Adipocyte (in vitro differentiated cells): Measurements from ENCODE around the gene SNX9.
"Not testable (repeated sequence)": the region's sequence is repeated elsewhere in the genome, so short reads cannot be mapped to it uniquely, and the experiment has no call there.

Experiments used
- DNase-seq: peaks from one replicate; pipeline ENCODE4 v3.0.0-alpha.2; 2015; ENCODE audit warnings: low read depth
- H3K27me3 ChIP-seq: replicated peaks from 2 replicates; pipeline ENCODE4 v1.7.0; 2013; ENCODE audit warnings: mild to moderate bottlenecking, low read length, moderate library complexity; ENCODE audit not compliant: control insufficient read depth, insufficient read depth
- H3K36me3 ChIP-seq: 2 replicates; pipeline ENCODE4 v1.7.0; 2013; ENCODE audit warnings: low read length, mild to moderate bottlenecking, moderate library complexity; ENCODE audit not compliant: control insufficient read depth, insufficient read depth, severe bottlenecking
- H3K4me1 ChIP-seq: 2 replicates; pipeline ENCODE4 v1.7.0; 2013; ENCODE audit warnings: mild to moderate bottlenecking, low read length, moderate library complexity; ENCODE audit not compliant: control insufficient read depth, insufficient read depth
- H3K4me3 ChIP-seq: 2 replicates; pipeline ENCODE4 v1.7.0; 2013; ENCODE audit warnings: mild to moderate bottlenecking, low read length, moderate library complexity
- H3K9ac ChIP-seq: 2 replicates; pipeline ENCODE4 v1.7.0; 2013; ENCODE audit warnings: mild to moderate bottlenecking, low read length, moderate library complexity
- H3K9me3 ChIP-seq: 2 replicates; pipeline ENCODE4 v1.7.0; 2013; ENCODE audit warnings: mild to moderate bottlenecking, low read length, moderate library complexity; ENCODE audit not compliant: control insufficient read depth

SNX9 gene

DNA sequence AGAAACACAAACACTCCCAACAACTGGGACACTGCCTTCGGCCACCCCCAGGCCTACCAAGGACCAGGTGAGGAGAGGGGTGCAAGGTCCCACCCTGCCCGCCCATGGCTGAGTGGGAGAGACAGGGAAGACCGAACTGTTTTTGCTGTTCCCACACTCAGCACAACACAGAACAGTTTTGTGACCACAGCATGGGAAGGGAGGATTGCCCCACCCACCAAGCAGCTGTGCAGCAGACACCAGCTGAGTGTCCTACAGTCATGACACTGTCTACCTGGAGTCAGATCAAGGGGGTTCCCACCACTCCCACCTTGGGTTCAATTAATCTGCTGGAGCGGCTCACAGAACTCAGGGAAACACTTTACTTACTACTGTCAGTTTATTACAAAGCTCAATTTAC, 73.9 kb downstream of the SNX9 start:
- no peak overlapping the region for H3K4me3 ChIP-seq
- no peaks in the 10 kb centered on the region for H3K9me3 ChIP-seq
- DNase-seq: no peak
- H3K4me1 ChIP-seq: peaks cover 6% of the 10 kb centered on the region
- peaks cover 38% of the 10 kb centered on the region for H3K36me3 ChIP-seq
- H3K9ac ChIP-seq: no peak overlapping the region
- H3K27me3 ChIP-seq: no peaks in the 10 kb centered on the region

DNA sequence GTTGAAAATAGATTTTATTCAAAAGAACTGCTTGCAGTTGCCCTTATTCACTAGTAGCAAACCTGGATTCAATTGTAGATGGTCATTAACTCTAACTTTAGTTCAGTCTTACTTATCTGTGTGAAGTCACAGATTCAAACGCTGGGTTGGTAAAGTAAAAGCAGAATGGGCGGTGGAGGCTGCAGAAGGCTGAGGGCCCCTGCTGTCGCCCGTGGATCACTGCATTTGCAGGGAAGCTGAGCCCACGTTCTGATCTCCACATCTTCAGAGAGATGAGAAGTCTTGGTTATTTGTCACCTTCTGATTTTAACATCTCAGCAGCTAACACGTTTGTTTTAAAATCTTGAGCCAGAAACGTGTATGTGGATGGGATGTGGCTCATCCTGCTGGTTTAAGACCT, 75.1 kb downstream of the SNX9 start:
- DNase-seq: no peak
- no peaks in the 10 kb centered on the region for H3K27me3 ChIP-seq
- H3K4me1 ChIP-seq: peaks cover 6% of the 10 kb centered on the region
- H3K9me3 ChIP-seq: no peaks in the 10 kb centered on the region
- peaks cover 44% of the 10 kb centered on the region for H3K36me3 ChIP-seq
- H3K4me3 ChIP-seq: no peak overlapping the region
- H3K9ac ChIP-seq: no peak overlapping the region

DNA sequence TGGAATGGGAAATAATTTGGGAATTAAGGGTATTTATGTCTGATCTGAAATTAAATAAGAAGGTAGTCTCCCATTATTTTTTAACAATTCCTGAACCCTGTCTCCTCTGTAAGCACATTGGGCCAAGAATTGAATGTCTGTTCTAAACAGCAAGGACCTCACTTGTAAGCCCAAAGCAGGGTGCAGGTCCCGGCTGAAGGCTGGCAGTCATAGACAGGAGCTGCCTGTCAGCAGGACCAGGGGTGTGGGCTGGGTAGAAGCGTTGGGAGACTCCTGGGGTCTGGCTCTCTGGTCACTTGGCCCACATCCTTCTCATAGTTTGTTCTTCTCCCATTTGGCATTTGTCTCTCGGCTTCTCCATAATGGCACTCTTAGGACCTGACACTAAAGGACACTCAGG, 75.6 kb downstream of the SNX9 start:
- Histone ChIP-seq H3K9ac (no peak overlapping the region), H3K4me3 (no peak overlapping the region), H3K4me1 (peaks cover 6% of the 10 kb centered on the region), H3K36me3 (peaks cover 47% of the 10 kb centered on the region), H3K9me3 (no peaks in the 10 kb centered on the region), H3K27me3 (no peaks in the 10 kb centered on the region)
- DNase-seq: no peak

DNA sequence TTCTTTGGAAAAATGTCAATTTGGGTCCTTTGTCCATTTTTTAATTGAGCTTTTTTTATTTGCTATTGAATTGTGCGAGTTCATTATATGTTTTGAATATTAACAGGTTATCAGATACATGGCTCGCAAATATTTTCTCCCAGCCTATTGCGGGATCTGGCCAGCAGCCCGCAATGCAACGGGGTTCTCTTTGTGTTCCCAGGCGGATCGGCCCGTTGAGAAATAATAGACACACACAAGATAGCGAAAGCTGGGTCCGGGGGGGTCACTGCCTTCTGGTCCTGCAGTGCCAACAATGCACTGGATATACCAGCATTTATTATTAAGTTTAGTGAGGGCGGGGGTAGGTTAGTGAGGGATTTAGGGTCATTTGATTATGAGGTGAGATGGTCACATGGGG, 77.2 kb downstream of the SNX9 start:
- not testable (repeated sequence) for H3K9me3 ChIP-seq, H3K27me3 ChIP-seq, H3K9ac ChIP-seq, H3K4me3 ChIP-seq, DNase-seq
- Histone ChIP-seq H3K36me3 (peaks cover 49% of the 10 kb centered on the region), H3K4me1 (peaks cover 12% of the 10 kb centered on the region)

DNA sequence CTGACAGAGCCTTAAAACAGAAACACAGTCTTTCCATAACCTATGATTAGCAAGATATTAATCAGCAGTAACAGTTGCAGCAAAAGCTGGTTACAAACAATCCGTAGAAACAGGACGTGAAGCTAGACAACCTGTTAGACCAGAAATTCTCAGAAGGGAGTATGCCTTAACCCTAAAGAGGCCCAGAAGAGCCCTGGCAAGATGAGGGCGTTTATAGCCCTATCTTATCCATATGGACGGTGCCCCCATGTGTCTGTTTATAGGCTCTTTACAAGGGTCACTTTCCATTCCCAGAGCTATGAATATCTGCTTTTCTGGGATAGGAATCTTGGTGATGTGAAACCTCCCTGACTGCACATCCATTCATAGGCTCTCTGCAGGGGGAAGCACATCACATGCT, 77.7 kb downstream of the SNX9 start:
- H3K9me3 ChIP-seq, H3K4me3 ChIP-seq, H3K9ac ChIP-seq, DNase-seq, H3K27me3 ChIP-seq: not testable (repeated sequence)
- H3K4me1 ChIP-seq: peaks cover 17% of the 10 kb centered on the region
- H3K36me3 ChIP-seq: peaks cover 49% of the 10 kb centered on the region

DNA sequence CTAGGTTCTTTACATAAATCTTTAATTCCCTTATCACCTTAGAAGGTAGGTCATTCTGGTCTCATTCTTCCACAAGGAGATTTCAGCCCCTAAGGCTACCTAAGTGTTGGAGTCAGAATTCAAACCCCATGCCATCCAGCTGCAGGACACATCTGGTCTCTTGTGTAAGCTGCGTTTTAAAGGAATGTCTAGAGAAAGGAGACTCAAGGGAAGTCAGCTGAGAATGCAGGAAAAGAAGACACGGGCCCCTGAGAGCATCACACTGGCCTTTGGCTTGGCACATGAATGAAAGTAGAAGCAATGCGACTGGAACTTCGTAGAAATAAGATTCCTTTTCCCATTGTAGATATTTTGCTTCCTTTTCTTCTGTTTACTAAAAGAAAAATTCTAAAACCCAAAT, 82.0 kb downstream of the SNX9 start:
- Histone ChIP-seq H3K9me3 (no peaks in the 10 kb centered on the region), H3K9ac (no peak overlapping the region), H3K4me3 (no peak overlapping the region), H3K27me3 (no peaks in the 10 kb centered on the region), H3K4me1 (peaks cover 25% of the 10 kb centered on the region), H3K36me3 (peaks cover 49% of the 10 kb centered on the region)
- no peak for DNase-seq

DNA sequence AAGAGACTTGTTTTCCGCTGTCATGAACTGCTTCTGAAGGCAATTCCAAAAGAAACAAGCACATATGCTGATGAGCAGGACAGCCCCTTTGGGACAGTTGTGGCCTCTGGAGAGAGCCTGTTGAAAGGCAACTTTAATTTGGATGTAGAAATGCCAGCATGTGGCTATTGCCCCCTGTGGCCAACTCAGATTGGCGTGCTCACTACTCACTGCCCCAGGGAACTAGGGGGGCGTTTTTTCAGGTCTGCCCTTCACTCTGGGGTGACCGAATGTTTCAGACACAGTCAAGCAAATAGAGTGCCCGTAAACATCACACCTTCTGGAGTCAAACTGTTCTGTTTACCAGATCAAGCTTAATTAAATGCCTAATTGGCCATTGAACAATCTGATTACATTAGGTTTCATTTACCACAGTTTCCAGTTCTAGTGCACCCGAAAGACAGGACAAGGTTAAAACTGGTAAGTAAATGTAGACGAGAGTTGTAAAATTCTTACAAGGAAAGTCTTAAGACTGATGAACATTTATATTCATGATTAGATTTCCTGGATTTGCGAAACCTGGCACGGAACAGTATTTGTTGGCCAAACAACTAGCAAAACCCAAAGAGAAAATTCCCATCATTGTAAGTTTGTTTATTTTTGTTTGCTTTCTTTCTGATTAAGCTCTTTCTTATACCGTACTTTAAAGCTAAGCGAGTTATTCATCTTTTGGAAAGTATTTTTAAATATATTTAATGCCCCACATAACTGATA, 82.7 kb downstream of the SNX9 start:
- H3K4me3 ChIP-seq: no peak overlapping the region
- H3K27me3 ChIP-seq: no peaks in the 10 kb centered on the region
- no peak overlapping the region for H3K9ac ChIP-seq
- peaks cover 56% of the 10 kb centered on the region for H3K36me3 ChIP-seq
- H3K9me3 ChIP-seq: no peaks in the 10 kb centered on the region
- H3K4me1 ChIP-seq: peaks cover 25% of the 10 kb centered on the region
- DNase-seq: no peak

DNA sequence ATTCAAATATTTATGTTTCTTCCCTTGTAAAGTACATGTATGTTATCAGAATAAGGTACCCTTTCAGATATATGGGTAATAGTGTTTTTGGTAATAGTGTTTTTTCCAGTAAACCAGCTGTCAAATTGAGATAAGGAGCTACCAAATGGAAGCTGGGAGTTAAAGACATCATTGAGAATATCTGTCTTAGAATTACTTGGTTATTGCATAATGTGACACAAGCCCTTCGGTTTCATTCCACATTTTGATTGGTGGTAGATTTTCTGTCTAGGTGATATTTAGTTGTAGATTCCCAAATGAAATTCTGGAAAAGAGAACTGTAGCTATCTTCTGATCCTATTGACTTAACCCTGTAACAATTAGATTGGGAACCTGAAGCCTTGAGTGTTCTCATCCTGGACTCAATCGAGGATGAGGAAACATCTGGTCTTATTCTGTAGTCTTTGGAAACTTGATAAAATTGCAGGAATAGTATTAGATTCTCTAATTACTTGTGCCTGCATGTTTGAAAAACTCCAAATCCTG, 83.6 kb downstream of the SNX9 start:
- no peak overlapping the region for H3K4me3 ChIP-seq
- DNase-seq: no peak
- no peak overlapping the region for H3K9ac ChIP-seq
- peaks cover 63% of the 10 kb centered on the region for H3K36me3 ChIP-seq
- H3K27me3 ChIP-seq: no peaks in the 10 kb centered on the region
- H3K9me3 ChIP-seq: no peaks in the 10 kb centered on the region
- peaks cover 26% of the 10 kb centered on the region for H3K4me1 ChIP-seq

- DNase-seq: no peak
- no peak overlapping the region for H3K9ac ChIP-seq
- H3K9me3 ChIP-seq: no peaks in the 10 kb centered on the region
- H3K4me1 ChIP-seq: peaks cover 36% of the 10 kb centered on the region
- H3K36me3 ChIP-seq: peaks cover 54% of the 10 kb centered on the region
- H3K4me3 ChIP-seq: no peak overlapping the region
- no peaks in the 10 kb centered on the region for H3K27me3 ChIP-seq
These were observed 84.6 kb downstream of the SNX9 start for GRCh38 chr6:157907651-157908050.

- Histone ChIP-seq H3K9ac (no peak overlapping the region), H3K4me3 (no peak overlapping the region), H3K36me3 (peaks cover 48% of the 10 kb centered on the region), H3K4me1 (peaks cover 39% of the 10 kb centered on the region), H3K27me3 (no peaks in the 10 kb centered on the region), H3K9me3 (no peaks in the 10 kb centered on the region)
- no peak for DNase-seq
These were observed 85.6 kb downstream of the SNX9 start for GRCh38 chr6:157908369-157909281.

DNA sequence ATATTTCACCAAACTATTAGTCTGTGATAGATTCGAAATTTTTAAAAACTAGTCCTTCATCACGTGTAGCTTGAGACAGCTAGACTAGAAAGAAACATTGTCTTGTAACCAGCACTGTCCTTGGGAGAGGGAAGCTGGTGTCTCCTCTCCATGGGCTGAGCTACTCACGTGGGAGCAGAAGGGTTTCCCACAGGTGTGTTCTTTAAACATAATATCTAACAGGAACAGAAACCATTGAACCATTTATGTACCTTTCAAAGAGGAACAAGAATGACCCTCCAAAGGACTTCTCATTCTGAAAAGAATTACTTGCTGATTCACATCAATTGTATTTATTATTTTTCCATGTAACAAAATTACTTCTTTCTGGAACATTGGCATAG, 86.2 kb downstream of the SNX9 start:
- no peaks in the 10 kb centered on the region for H3K27me3 ChIP-seq
- H3K36me3 ChIP-seq: peaks cover 53% of the 10 kb centered on the region
- H3K4me3 ChIP-seq: no peak overlapping the region
- no peak for DNase-seq
- no peak overlapping the region for H3K9ac ChIP-seq
- H3K9me3 ChIP-seq: no peaks in the 10 kb centered on the region
- peaks cover 39% of the 10 kb centered on the region for H3K4me1 ChIP-seq
